ENCODE data around the gene OSBPL8. TPM values are rescaled to one million over a fixed set of nuclear protein-coding genes. Genes with fewer than 3 reads are reported as not detected.

OSBPL8 gene
- total RNA-seq, 2 donors from 2014 or later = 23.1 to 41.2 TPM

GRCh38 chr12:76346236-76346635 lies 213.3 kb downstream of the OSBPL8 start:
- 82 to 90% methylated on average over 4 of the region's 4 CpGs for WGBS, 2 donors
- no peak overlapping the region for H3K27ac ChIP-seq
- no peak for ATAC-seq
- H3K4me3 ChIP-seq = no peak overlapping the region
- no peak for TF ChIP-seq POLR2A (IDR thresholded peaks at IDR 0.05)
- no peak for TF ChIP-seq CTCF (IDR thresholded peaks at IDR 0.05)
- H3K36me3 ChIP-seq (replicated peaks in 1 of 2; ENCODE audit: insufficient read depth in 1 of 2, low read depth in 2 of 2) = no peaks in the 10 kb centered on the region
- intact Hi-C loops (cut with DNase I) = no loop called here
- peaks cover 25% of the 10 kb centered on the region for H3K4me1 ChIP-seq
- no peaks in the 10 kb centered on the region for H3K27me3 ChIP-seq
- no peaks in the 10 kb centered on the region for H3K9me3 ChIP-seq
- DNase-seq = no peak

DNA sequence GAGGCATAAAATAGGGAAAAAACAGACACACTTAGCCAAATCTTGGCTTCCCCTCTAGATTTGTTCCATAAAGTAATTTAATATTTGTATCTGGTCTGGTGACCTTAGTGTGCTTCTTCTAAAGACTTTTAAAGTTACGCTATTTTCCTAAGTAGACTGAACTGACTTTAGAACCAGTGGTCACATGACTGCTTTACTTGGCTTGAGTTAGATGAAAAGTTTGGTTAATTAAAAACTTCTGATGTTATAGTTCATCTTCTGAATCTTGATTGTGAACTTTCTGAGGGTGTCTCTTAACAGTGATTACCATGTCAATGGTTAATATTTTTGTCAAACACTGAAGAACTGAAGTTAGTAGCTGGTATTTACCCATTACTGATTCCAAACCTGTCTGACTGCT lies 214.0 kb downstream of the OSBPL8 start:
- Histone ChIP-seq H3K27me3 (no peaks in the 10 kb centered on the region), H3K4me1 (peaks cover 25% of the 10 kb centered on the region), H3K36me3 (replicated peaks in 1 of 2; ENCODE audit: insufficient read depth in 1 of 2, low read depth in 2 of 2) (no peaks in the 10 kb centered on the region), H3K4me3 (no peak overlapping the region), H3K9me3 (no peaks in the 10 kb centered on the region), H3K27ac (no peak overlapping the region)
- WGBS, 2 donors = 95 to 96% methylated on average over 1 of the region's 1 CpG
- ATAC-seq = no peak
- DNase-seq = no peak
- no peak for TF ChIP-seq CTCF (IDR thresholded peaks at IDR 0.05)
- TF ChIP-seq POLR2A (IDR thresholded peaks at IDR 0.05) = no peak
- intact Hi-C loops (cut with DNase I) = no loop called here

GRCh38 chr12:76341436-76342030 lies 218.0 kb downstream of the OSBPL8 start:
- Histone ChIP-seq H3K36me3 (replicated peaks in 1 of 2; ENCODE audit: insufficient read depth in 1 of 2, low read depth in 2 of 2) (no peaks in the 10 kb centered on the region), H3K27me3 (no peaks in the 10 kb centered on the region), H3K4me3 (no peak overlapping the region), H3K27ac (no peak overlapping the region), H3K4me1 (peaks cover 8% of the 10 kb centered on the region), H3K9me3 (no peaks in the 10 kb centered on the region)
- intact Hi-C loops (cut with DNase I) = no loop called here
- TF ChIP-seq POLR2A (IDR thresholded peaks at IDR 0.05) = no peak
- TF ChIP-seq CTCF (IDR thresholded peaks at IDR 0.05) = no peak
- no peak for DNase-seq
- ATAC-seq = no peak
- WGBS, 2 donors = 74 to 82% methylated on average over 5 of the region's 5 CpGs

- Histone ChIP-seq H3K4me1 (peaks cover 5% of the 10 kb centered on the region), H3K27me3 (no peaks in the 10 kb centered on the region), H3K27ac (no peak overlapping the region), H3K36me3 (replicated peaks in 1 of 2; ENCODE audit: insufficient read depth in 1 of 2, low read depth in 2 of 2) (no peaks in the 10 kb centered on the region), H3K9me3 (no peaks in the 10 kb centered on the region), H3K4me3 (no peak overlapping the region)
- 71 to 83% methylated on average over 9 of the region's 9 CpGs for WGBS, 2 donors
- TF ChIP-seq CTCF (IDR thresholded peaks at IDR 0.05) (no peak), POLR2A (IDR thresholded peaks at IDR 0.05) (no peak)
- intact Hi-C loops (cut with DNase I) = no loop called here
- DNase-seq = peak in 1 of 4 donors; percentile 6
- no peak for ATAC-seq
Observed at GRCh38 chr12:76340680-76341435, 218.7 kb downstream of the OSBPL8 start.

DNA sequence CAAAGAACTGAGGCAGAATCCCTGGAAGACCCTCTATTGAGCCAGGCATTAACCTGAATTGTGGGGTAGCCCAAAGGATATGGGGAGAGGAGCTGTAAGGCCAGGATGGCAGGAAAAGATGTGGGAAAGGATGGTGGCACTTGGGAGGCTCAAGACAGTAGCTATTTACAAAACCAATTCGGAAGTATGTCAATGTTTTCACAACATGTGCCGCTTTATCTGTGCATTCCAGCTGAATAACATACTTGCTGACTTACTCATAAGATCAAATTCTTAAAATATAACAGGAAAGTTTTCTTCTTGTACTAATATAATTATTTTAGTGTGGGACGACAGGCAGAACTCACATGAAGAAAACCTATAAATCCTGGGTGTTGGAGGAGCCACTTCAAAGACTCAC lies 222.0 kb downstream of the OSBPL8 start:
- H3K4me1 ChIP-seq = no peaks in the 10 kb centered on the region
- DNase-seq (no peak), ATAC-seq (no peak)
- H3K27me3 ChIP-seq = no peaks in the 10 kb centered on the region
- no peak overlapping the region for H3K4me3 ChIP-seq
- H3K9me3 ChIP-seq = no peaks in the 10 kb centered on the region
- intact Hi-C loops (cut with DNase I) = no loop called here
- H3K27ac ChIP-seq = no peak overlapping the region
- no peaks in the 10 kb centered on the region for H3K36me3 ChIP-seq (replicated peaks in 1 of 2; ENCODE audit: insufficient read depth in 1 of 2, low read depth in 2 of 2)
- TF ChIP-seq CTCF (IDR thresholded peaks at IDR 0.05) (no peak), POLR2A (IDR thresholded peaks at IDR 0.05) (no peak)
- 78 to 83% methylated on average over 3 of the region's 3 CpGs for WGBS, 2 donors

All from body of pancreas (tissue), 4 donors.